G401 (cell line): ENCODE measurements around the gene RNF186. TPM values are rescaled to one million over a fixed set of nuclear protein-coding genes. Genes with fewer than 3 reads are reported as not detected.

Experiments used
- DNase-seq: peaks from one replicate; pipeline ENCODE4 v3.0.0-alpha.2; 2015; ENCODE audit warnings: low spot score
- in situ Hi-C: cut with HindIII; loops from 2 replicates; pipeline ENCODE4 v1.10.0; 2016; ENCODE audit warnings: low sequenced_read_pairs, mixed read lengths
- total RNA-seq: library from RNA; depleted of rRNA; stranded (reverse); fragments of >200 nt; shearing (Covaris generic); gene quantifications from 2 replicates; pipeline ENCODE4 v1.2.3, GENCODE V29; 2014; rRNA removed

RNF186 gene
- total RNA-seq, 1 experiment from 2014 or later, result not detected

- in situ Hi-C loops, result no loop called here
- DNase-seq, result no peak
Measured at GRCh38 chr1:19771350-19771749, 43.7 kb downstream of the RNF186 start.

GRCh38 chr1:19770436-19771190 lies 44.5 kb downstream of the RNF186 start:
- in situ Hi-C loops, result no loop called here
- no peak for DNase-seq

- in situ Hi-C loops, result no loop called here
- DNase-seq, result no peak
Measured at GRCh38 chr1:19769211-19769932, 45.7 kb downstream of the RNF186 start.

GRCh38 chr1:19768353-19769210 lies 46.5 kb downstream of the RNF186 start:
- DNase-seq, result no peak
- in situ Hi-C loops, result no loop called here

GRCh38 chr1:19765623-19766022 lies 49.5 kb downstream of the RNF186 start:
- in situ Hi-C loops, result no loop called here
- no peak for DNase-seq

GRCh38 chr1:19764848-19765247 lies 50.2 kb downstream of the RNF186 start:
- in situ Hi-C loops, result no loop called here

More at GRCh38 chr1:19764848-19765247, 50.2 kb downstream of the RNF186 start:
- DNase-seq, result no peak

Other genes with a start within 250 kb of the RNF186 start
- 15.8 and 26.2 TPM in 2 replicates for gene NBL1, start 171.0 kb downstream of the RNF186 start, total RNA-seq
- gene HTR6, start 150.4 kb downstream of the RNF186 start, total RNA-seq, result 0.14 and 0.62 TPM in 2 replicates
- 10.1 and 12.6 TPM in 2 replicates for gene TMCO4, start 15.4 kb downstream of the RNF186 start, total RNA-seq
- gene OTUD3, start 67.1 kb upstream of the RNF186 start, total RNA-seq, result 4.4 and 8.8 TPM in 2 replicates
- gene PLA2G2E, start 108.3 kb upstream of the RNF186 start, total RNA-seq, result not detected in 2 replicates
- not detected in 2 replicates for gene PLA2G2A, start 164.3 kb upstream of the RNF186 start, total RNA-seq